HepG2 (cell line): ENCODE data around the gene IL17D. TPM values are rescaled to one million over a fixed set of nuclear protein-coding genes. Genes with fewer than 3 reads are reported as not detected.

Experiments used
- ATAC-seq: fragments of 200-7000 bp; cut with Tn5 transposase; 3 replicates; pipeline ENCODE4 v1.9.1; 2020; ENCODE audit warnings: mild to moderate bottlenecking, moderate library complexity
- BruUV-seq: library from RNA; stranded (reverse); fragments of 400-500 nt; replicated peaks from 2 replicates; lab custom pipeline; 2021; lab: Mats Ljungman, UMichigan
- CTCF ChIA-PET: fragments of 300-600 bp; formaldehyde crosslinking; extraction: SDS; loops from one replicate; lab custom pipeline; 2021; ENCODE audit warnings: low total read pairs, inconsistent platforms, low intra/inter-chr PET ratio; lab: Yijun Ruan, JAX
- POLR2A ChIA-PET: fragments of 350-600 bp; sonication (Branson Sonifier 250); formaldehyde crosslinking; loops from one replicate; lab custom pipeline; 2020; ENCODE audit warnings: antibody characterized with exemption, inconsistent platforms; lab: Yijun Ruan, JAX
- DNase-seq: peaks from one replicate; pipeline ENCODE4 v3.0.0-alpha.2; 2015; ENCODE audit warnings: low spot score
- FAIRE-seq: peaks from 3 replicates; lab custom pipeline; 2011; peaks lifted over from hg19 to GRCh38; lab: Jason Lieb, UNC
- H2AFZ ChIP-seq: one replicate; pipeline ENCODE4 v1.6.1; 2011; ENCODE audit warnings: low read length, inconsistent platforms
- H3K27ac ChIP-seq: fragments of 300-600 bp; 3 replicates; pipeline ENCODE4 v1.8.0; 2011; ENCODE audit warnings: mixed run types, mild to moderate bottlenecking, mixed read lengths, low read length, inconsistent platforms; ENCODE audit not compliant: insufficient read depth; ENCODE audit errors: extremely low read length
- H3K27me3 ChIP-seq, 2 experiments: fragments of 200-600 bp in 1 of 2; 2 replicates in 1 of 2; 3 replicates in 1 of 2; pipeline versions ENCODE4 v1.6.0 to v1.8.0; 2011; ENCODE audit warnings: low read length in 2 of 2, mild to moderate bottlenecking in 2 of 2, moderate library complexity in 2 of 2, inconsistent platforms in 1 of 2; ENCODE audit not compliant: insufficient read depth in 2 of 2, control insufficient read depth in 1 of 2
- H3K36me3 ChIP-seq, 2 experiments: fragments of 200-600 bp in 1 of 2; replicated peaks in 1 of 2; 2 replicates in 1 of 2; 3 replicates in 1 of 2; pipeline versions ENCODE4 v1.5.1 to v1.8.0; 2011; ENCODE audit warnings: low read length in 2 of 2, inconsistent platforms in 1 of 2; ENCODE audit not compliant: insufficient read depth in 2 of 2, control insufficient read depth in 1 of 2
- H3K4me1 ChIP-seq: 2 replicates; pipeline ENCODE4 v1.5.1; 2012; ENCODE audit warnings: low read length, inconsistent platforms; ENCODE audit not compliant: insufficient read depth
- H3K4me2 ChIP-seq: 2 replicates; pipeline ENCODE4 v1.6.0; 2011; ENCODE audit warnings: low read depth, low read length, inconsistent platforms
- H3K4me3 ChIP-seq, 3 experiments: fragments of 200-600 bp in 1 of 3; sonication (generic), shearing (Covaris generic) in 1 of 3; replicated peaks in 1 of 3; 2 replicates each; pipeline ENCODE4 v1.5.1; 2011 to 2016; ENCODE audit warnings: low read length in 3 of 3, inconsistent platforms in 2 of 3, low read depth in 2 of 3, mild to moderate bottlenecking in 2 of 3, control low read depth in 1 of 3, mixed read lengths in 1 of 3; ENCODE audit not compliant: insufficient read depth in 1 of 3
- H3K79me2 ChIP-seq: one replicate; pipeline ENCODE4 v1.6.1; 2011; ENCODE audit warnings: low read length, inconsistent platforms; ENCODE audit not compliant: insufficient read depth
- H3K9ac ChIP-seq: 2 replicates; pipeline ENCODE4 v1.6.0; 2011; ENCODE audit warnings: mild to moderate bottlenecking, low read depth, low read length, inconsistent platforms; ENCODE audit not compliant: insufficient read depth
- H3K9me3 ChIP-seq: 2 replicates; pipeline ENCODE4 v1.5.1; 2012; ENCODE audit warnings: mild to moderate bottlenecking, low read length
- H4K20me1 ChIP-seq: 2 replicates; pipeline ENCODE4 v1.6.0; 2011; ENCODE audit warnings: inconsistent platforms, mild to moderate bottlenecking, low read length, moderate library complexity; ENCODE audit not compliant: insufficient read depth
- CBX2 ChIP-seq, 2 experiments: fragments of 200-600 bp in 1 of 2; sonication (generic); formaldehyde crosslinking in 1 of 2; IDR thresholded peaks; 2 replicates each; pipeline versions ENCODE4 v1.7.0 to v1.8.1; 2018 to 2022; ENCODE audit warnings: low read depth in 2 of 2, low read length in 1 of 2, mild to moderate bottlenecking in 1 of 2, missing genetic modification reagents in 1 of 2
- CCAR2 ChIP-seq: fragments of 200-400 bp; formaldehyde crosslinking; optimal IDR thresholded peaks from 2 replicates; pipeline ENCODE3; 2018; ENCODE audit warnings: low read depth, mild to moderate bottlenecking, low read length, moderate library complexity
- DNMT1 ChIP-seq: sonication (generic); formaldehyde crosslinking; IDR thresholded peaks from 2 replicates; pipeline ENCODE4 v1.5.1; 2020; ENCODE audit warnings: mild to moderate bottlenecking, missing genetic modification reagents
- KDM2A ChIP-seq: sonication (generic); formaldehyde crosslinking; IDR thresholded peaks from 2 replicates; pipeline ENCODE4 v1.4.0; 2020; ENCODE audit warnings: low read depth, missing genetic modification reagents, borderline replicate concordance
- TAF15 ChIP-seq: fragments of 200-400 bp; formaldehyde crosslinking; IDR thresholded peaks from one replicate; pipeline ENCODE4 v1.6.1; 2018; ENCODE audit warnings: mild to moderate bottlenecking, low read depth, low read length; ENCODE audit not compliant: poor library complexity, severe bottlenecking
- ZFP1 ChIP-seq: IDR thresholded peaks from 2 replicates; pipeline ENCODE4 v1.6.1; 2016
- ZNF639 ChIP-seq: conservative IDR thresholded peaks from 2 replicates; pipeline ENCODE4 v1.6.1; 2018; ENCODE audit warnings: missing genetic modification reagents
- ZNF839 ChIP-seq: sonication (generic); formaldehyde crosslinking; IDR thresholded peaks from 2 replicates; pipeline ENCODE4 v1.4.0; 2020; ENCODE audit warnings: missing genetic modification reagents, mild to moderate bottlenecking, borderline replicate concordance
- WGBS: methylation state at CpG from one replicate; pipeline ENCODE4 v1.1.6; 2017; ENCODE audit warnings: low lambda C conversion rate; 5-methylcytosine and 5-hydroxymethylcytosine counted together
- in situ Hi-C: cut with HindIII; loops from 2 replicates; pipeline ENCODE4 v1.10.0; 2017; ENCODE audit warnings: low pct_unique_long_range_greater_than_20kb; ENCODE audit not compliant: extremely low pct_ligation_motif_present
- intact Hi-C: fragments of 100-400 bp; cut with micrococcal nuclease; formaldehyde crosslinking; loops from one replicate; pipeline ENCODE4 v1.10.0; 2022; ENCODE audit not compliant: unreplicated experiment
- polyA plus RNA-seq, 8 experiments: library from polyadenylated mRNA; depleted of rRNA in 3 of 8; stranded (reverse) in 7 of 8; unstranded in 1 of 8; fragments of >200 nt; fragmentation: Illumina TruSeq in 4 of 8; extraction: Trizol in 4 of 8; gene quantifications; 2 replicates each; pipeline versions ENCODE4 v1.2.1 to v1.2.3, GENCODE V29; 2011 to 2016; ENCODE audit warnings: low read depth in 4 of 8, missing spikeins in 1 of 8, mixed read lengths in 1 of 8; ENCODE audit not compliant: insufficient read depth in 1 of 8
- total RNA-seq, 5 experiments: library from RNA; depleted of rRNA; stranded (reverse); fragments of >200 nt; fragmentation: Illumina TruSeq; extraction: Trizol; gene quantifications; 2 replicates each; pipeline ENCODE4 v1.2.3, GENCODE V29; 2016; ENCODE audit warnings: low read depth in 1 of 5

Gene IL17D
- total and polyA plus RNA-seq, 2 of the 13 experiments (the other 11 are each of a cell fraction or from before 2014, with no cell fraction given) = 1.1 to 2.2 TPM

GRCh38 chr13:20728579-20729311 lies 25.2 kb downstream of the IL17D start:
- ATAC-seq = no peak

More at GRCh38 chr13:20728579-20729311, 25.2 kb downstream of the IL17D start:
- ChIA-PET CTCF (no interaction called here), POLR2A (no interaction called here)
- no TSS peak for BruUV-seq
- Histone ChIP-seq H2AFZ (no peak overlapping the region), H3K36me3 (no peaks in the 10 kb centered on the region), H3K79me2 (no peaks in the 10 kb centered on the region), H3K9me3 (no peaks in the 10 kb centered on the region), H3K4me2 (no peak overlapping the region), H4K20me1 (no peaks in the 10 kb centered on the region), H3K9ac (no peak overlapping the region), H3K27me3 (no peaks in the 10 kb centered on the region), H3K27ac (no peak overlapping the region), H3K4me1 (peaks cover 19% of the 10 kb centered on the region), H3K4me3 (no peak overlapping the region)
- no peak for TF ChIP-seq ZNF639 (CRISPR knock-in tag)
- no peak for TF ChIP-seq ZFP1 (CRISPR knock-in tag)
- TF ChIP-seq DNMT1 (CRISPR knock-in tag) = no peak
- no peak for TF ChIP-seq CBX2 (IDR thresholded peaks at IDR 0.05; ENCODE audit: low read depth, low read length)
- no peak for TF ChIP-seq CBX2 (CRISPR knock-in tag; IDR thresholded peaks at IDR 0.05; ENCODE audit: low read depth)
- TF ChIP-seq KDM2A (CRISPR knock-in tag) = no peak
- no peak for TF ChIP-seq CCAR2
- TF ChIP-seq TAF15 = no peak
- no peak for TF ChIP-seq ZNF839
- DNase-seq (no peak), FAIRE-seq (no peak)
- in situ Hi-C loops = no loop called here
- WGBS = 92% methylated on average over 14 of the region's 14 CpGs
- intact Hi-C loops = no loop called here
